ENCODE results near the gene VPS51. TPM values are rescaled to one million over a fixed set of nuclear protein-coding genes. Genes with fewer than 3 reads are reported as not detected.

VPS51 gene
- total and polyA plus RNA-seq, 10 of the 15 experiments (the other 5 are each of a cell fraction or from before 2014, with no cell fraction given) = 1.5 to 279 (median 53.2) TPM

GRCh38 chr11:65134240-65134951, 38.4 kb downstream of the VPS51 start, which contains the start of gene SYVN1 (continued):
- TF ChIP-seq JUNB (IDR thresholded peaks at IDR 0.05) (no peak), NFYA (IDR thresholded peaks at IDR 0.05; ENCODE audit: borderline replicate concordance, low read depth, low read length) (no peak), GATAD2B (conservative IDR thresholded peaks at IDR 0.05; ENCODE audit: low read depth) (peak; percentile 86), PKNOX1 (IDR thresholded peaks at IDR 0.05) (no peak), HDAC6 (IDR thresholded peaks at IDR 0.05; ENCODE audit: unreplicated experiment) (no peak), ATF7 (IDR thresholded peaks at IDR 0.05; ENCODE audit: low read depth) (peak; percentile 100), ZBTB11 (CRISPR knock-in tag; IDR thresholded peaks at IDR 0.05) (no peak), TCF3 (IDR thresholded peaks at IDR 0.05; ENCODE audit: borderline replicate concordance, insufficient read depth, low read depth, low read length) (peak; percentile 10; the same call in 1 of the 2 replicates), NR2C1 (IDR thresholded peaks at IDR 0.05) (peak; percentile 85), ZBED1 (IDR thresholded peaks at IDR 0.05; ENCODE audit: borderline replicate concordance) (peak; percentile 55; the same call in 1 of the 2 replicates), KAT2A (conservative IDR thresholded peaks at IDR 0.05; ENCODE audit: control insufficient read depth, low read depth, low read length) (no peak), NR2C2 (IDR thresholded peaks at IDR 0.05; ENCODE audit: borderline replicate concordance, control insufficient read depth, insufficient read length, low read depth) (no peak), CBFB (IDR thresholded peaks at IDR 0.05; ENCODE audit: low read depth) (peak; percentile 83), POU2F2 (IDR thresholded peaks at IDR 0.05; ENCODE audit: borderline replicate concordance, low read depth, low read length) (peak; percentile 70; the same call in 2 of the 3 replicates), CREB1 (IDR thresholded peaks at IDR 0.05; ENCODE audit: low read depth) (peak; percentile 82), CHD4 (IDR thresholded peaks at IDR 0.05) (no peak), ZNF592 (IDR thresholded peaks at IDR 0.05) (no peak), STAT3 (IDR thresholded peaks at IDR 0.05; ENCODE audit: low read depth, low read length) (no peak; the same call in 1 of the 2 replicates), MYC (IDR thresholded peaks at IDR 0.05; ENCODE audit: insufficient read depth, insufficient read length, insufficient replicate concordance, low read length, severe bottlenecking) (no peak)

Data from GM12878 (cell line).